22Rv1 (cell line): ENCODE data around the gene TPSG1.

Source experiments
- CTCF ChIP-seq: fragments of 450-650 bp; IDR thresholded peaks from 2 replicates; pipeline ENCODE4 v1.5.1; 2017; ENCODE audit warnings: mild to moderate bottlenecking
- ZFX ChIP-seq: fragments of 450-650 bp; IDR thresholded peaks from 2 replicates; pipeline ENCODE4 v1.6.1; 2017; ENCODE audit warnings: antibody characterized with exemption, borderline replicate concordance

- TF ChIP-seq CTCF (no peak), ZFX (no peak)
Observed at GRCh38 chr16:1216681-1217400, 8.2 kb downstream of the TPSG1 start.
